Natural killer cell (primary cell): ENCODE data around the gene MAB21L3. TPM values are rescaled to one million over a fixed set of nuclear protein-coding genes. Genes with fewer than 3 reads are reported as not detected.

Source experiments
- ATAC-seq, 3 donors: fragments of 150-1000 bp in 2 of 3; fragments of 200-7000 bp in 1 of 3; cut with Tn5 transposase; 1 replicate in 1 of 3; 2 replicates in 2 of 3; pipeline ENCODE4 v1.10.0; 2021; ENCODE audit warnings: mild to moderate bottlenecking in 2 of 3, moderate library complexity in 2 of 3
- DNase-seq, 2 donors: peaks; one replicate each; pipeline versions ENCODE4 v3.0.0 to v3.0.0-alpha.2; 2013 to 2021; ENCODE audit warnings: mixed read lengths in 1 of 2
- H3K27ac ChIP-seq: one replicate; pipeline ENCODE4 v1.5.1; 2013; ENCODE audit warnings: mild to moderate bottlenecking, low read length
- H3K27me3 ChIP-seq: one replicate; pipeline ENCODE4 v1.6.1; 2013; ENCODE audit warnings: low read length; ENCODE audit not compliant: control insufficient read depth, insufficient read depth
- H3K36me3 ChIP-seq: one replicate; pipeline ENCODE4 v1.6.1; 2013; ENCODE audit warnings: low read length; ENCODE audit not compliant: control insufficient read depth, insufficient read depth
- H3K4me1 ChIP-seq: one replicate; pipeline ENCODE4 v1.6.1; 2013; ENCODE audit warnings: low read length; ENCODE audit not compliant: control insufficient read depth, insufficient read depth
- H3K4me3 ChIP-seq: one replicate; pipeline ENCODE4 v1.5.1; 2013; ENCODE audit warnings: low read length
- H3K9me3 ChIP-seq: one replicate; pipeline ENCODE4 v1.6.1; 2013; ENCODE audit warnings: low read length; ENCODE audit not compliant: control insufficient read depth, insufficient read depth
- H3K27ac Mint-ChIP-seq, 2 donors: one replicate each; pipeline ENCODE4 v1.8.0; 2022; ENCODE audit warnings: mild to moderate bottlenecking in 2 of 2, mixed read lengths in 2 of 2, moderate library complexity in 1 of 2
- H3K27me3 Mint-ChIP-seq, 2 donors: one replicate each; pipeline ENCODE4 v1.8.0; 2022; ENCODE audit warnings: low read depth in 2 of 2, mixed read lengths in 2 of 2
- H3K36me3 Mint-ChIP-seq: one replicate; pipeline ENCODE4 v1.8.0; 2022; ENCODE audit warnings: mixed read lengths
- H3K4me1 Mint-ChIP-seq, 2 donors: one replicate each; pipeline ENCODE4 v1.8.0; 2022; ENCODE audit warnings: mixed read lengths in 2 of 2
- H3K4me3 Mint-ChIP-seq: one replicate; pipeline ENCODE4 v1.8.0; 2022; ENCODE audit warnings: mild to moderate bottlenecking, moderate library complexity, mixed read lengths
- H3K9me3 Mint-ChIP-seq, 2 donors: one replicate each; pipeline ENCODE4 v1.8.0; 2022; ENCODE audit warnings: mixed read lengths in 2 of 2
- CTCF ChIP-seq: fragments of 200-600 bp; IDR thresholded peaks from one replicate; pipeline ENCODE4 v1.8.0; 2022; ENCODE audit warnings: antibody characterized with exemption
- WGBS: methylation state at CpG from one replicate; pipeline ENCODE4 v1.1.7; 2013; ENCODE audit warnings: missing lambda C conversion rate; ENCODE audit not compliant: insufficient coverage; 5-methylcytosine and 5-hydroxymethylcytosine counted together
- intact Hi-C: fragments of 100-400 bp; cut with micrococcal nuclease; formaldehyde crosslinking; loops from one replicate; pipeline ENCODE4 v1.14.2; 2022
- total RNA-seq, 4 donors: library from RNA; stranded (reverse); fragments of 120-200 nt in 1 of 4; gene quantifications; one replicate each; pipeline versions ENCODE4 v1.2.3 to v1.2.4, GENCODE V29; 2013 to 2022

Gene MAB21L3
- total RNA-seq, 3 donors from 2014 or later (not counting 1 experiment from before 2014, with no cell fraction given): not detected

GRCh38 chr1:116159611-116160010, 48.4 kb downstream of the MAB21L3 start:
- DNase-seq (no peak), ATAC-seq (no peak)
- 100% methylated on average over 1 of the region's 1 CpG for WGBS
- Histone ChIP-seq H3K9me3 (no peaks in the 10 kb centered on the region), H3K27ac (no peak overlapping the region), H3K36me3 (no peaks in the 10 kb centered on the region), H3K4me1 (no peaks in the 10 kb centered on the region), H3K27me3 (no peaks in the 10 kb centered on the region), H3K4me3 (no peak overlapping the region)
- peaks cover 0 to 6% of the 10 kb centered on the region in 2 donors for H3K27me3 Mint-ChIP-seq
- no peak overlapping the region for H3K4me3 Mint-ChIP-seq
- no peaks in the 10 kb centered on the region for H3K36me3 Mint-ChIP-seq
- H3K9me3 Mint-ChIP-seq: no peaks in the 10 kb centered on the region
- intact Hi-C loops: loop anchor here (10.0 kb wide), 1 partner anchor 215 kb away; the partner anchor contains the start of gene ATP1A1
- no peak overlapping the region for H3K27ac Mint-ChIP-seq
- TF ChIP-seq CTCF: no peak
- no peaks in the 10 kb centered on the region for H3K4me1 Mint-ChIP-seq

GRCh38 chr1:116161390-116161789, 50.2 kb downstream of the MAB21L3 start:
- no peaks in the 10 kb centered on the region for H3K9me3 Mint-ChIP-seq
- H3K36me3 Mint-ChIP-seq: no peaks in the 10 kb centered on the region
- intact Hi-C loops: no loop called here
- no peak for TF ChIP-seq CTCF
- peaks cover 0 to 6% of the 10 kb centered on the region in 2 donors for H3K27me3 Mint-ChIP-seq
- Histone ChIP-seq H3K27ac (no peak overlapping the region), H3K9me3 (no peaks in the 10 kb centered on the region), H3K36me3 (no peaks in the 10 kb centered on the region), H3K4me1 (peaks cover 4% of the 10 kb centered on the region), H3K27me3 (no peaks in the 10 kb centered on the region), H3K4me3 (no peak overlapping the region)
- WGBS: 40% methylated on average over 1 of the region's 2 CpGs
- H3K4me3 Mint-ChIP-seq: no peak overlapping the region
- no peak overlapping the region for H3K27ac Mint-ChIP-seq
- no peak for DNase-seq
- no peak for ATAC-seq
- no peaks in the 10 kb centered on the region for H3K4me1 Mint-ChIP-seq

- H3K27ac ChIP-seq: no peak overlapping the region
- Mint-ChIP-seq H3K36me3 (no peaks in the 10 kb centered on the region), H3K9me3 (no peaks in the 10 kb centered on the region), H3K4me3 (no peak overlapping the region), H3K4me1 (peaks cover 0 to 2% of the 10 kb centered on the region in 2 donors), H3K27ac (no peak overlapping the region), H3K27me3 (peaks cover 0 to 1% of the 10 kb centered on the region in 2 donors)
- no peaks in the 10 kb centered on the region for H3K27me3 ChIP-seq
- peaks cover 4% of the 10 kb centered on the region for H3K4me1 ChIP-seq
- H3K9me3 ChIP-seq: no peaks in the 10 kb centered on the region
- ATAC-seq (no peak), DNase-seq (no peak)
- intact Hi-C loops: no loop called here
- no peak for TF ChIP-seq CTCF
- no peak overlapping the region for H3K4me3 ChIP-seq
- no peaks in the 10 kb centered on the region for H3K36me3 ChIP-seq
These were observed 50.7 kb downstream of the MAB21L3 start for GRCh38 chr1:116161877-116162390.

DNA sequence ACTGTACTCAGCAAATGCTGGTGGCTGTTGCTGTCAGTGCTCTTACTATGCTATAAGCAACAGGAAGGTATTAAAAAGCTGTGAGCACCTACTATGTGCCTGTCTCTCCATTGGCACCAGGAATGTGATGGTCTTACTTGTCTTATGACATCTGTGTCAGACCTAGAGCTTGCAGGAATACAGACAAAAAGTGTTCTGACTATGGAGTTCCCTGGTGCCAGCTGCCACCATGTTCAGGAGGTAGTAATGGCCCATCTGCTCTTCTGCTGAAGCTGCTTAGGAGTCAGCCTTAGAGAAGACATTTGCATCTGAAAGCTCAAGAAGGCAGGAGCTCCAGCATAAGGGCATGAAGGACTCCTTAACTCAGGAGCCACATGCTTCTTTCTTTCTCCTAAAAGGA, 52.3 kb downstream of the MAB21L3 start:
- no peak for TF ChIP-seq CTCF
- peaks cover 12% of the 10 kb centered on the region for H3K4me1 ChIP-seq
- DNase-seq: no peak
- H3K4me3 Mint-ChIP-seq: no peak overlapping the region
- H3K36me3 ChIP-seq: no peaks in the 10 kb centered on the region
- intact Hi-C loops: no loop called here
- H3K9me3 ChIP-seq: no peaks in the 10 kb centered on the region
- H3K4me1 Mint-ChIP-seq: peaks cover 12 to 13% of the 10 kb centered on the region in 2 donors
- H3K27ac ChIP-seq: no peak overlapping the region
- no peaks in the 10 kb centered on the region for H3K9me3 Mint-ChIP-seq
- no peak overlapping the region for H3K27ac Mint-ChIP-seq
- no peaks in the 10 kb centered on the region for H3K27me3 Mint-ChIP-seq
- no peak overlapping the region for H3K4me3 ChIP-seq
- no peak for ATAC-seq
- H3K27me3 ChIP-seq: no peaks in the 10 kb centered on the region
- H3K36me3 Mint-ChIP-seq: no peaks in the 10 kb centered on the region
